Measurements from ENCODE around the gene RAPGEF6.

The RAPGEF6 gene

DNA sequence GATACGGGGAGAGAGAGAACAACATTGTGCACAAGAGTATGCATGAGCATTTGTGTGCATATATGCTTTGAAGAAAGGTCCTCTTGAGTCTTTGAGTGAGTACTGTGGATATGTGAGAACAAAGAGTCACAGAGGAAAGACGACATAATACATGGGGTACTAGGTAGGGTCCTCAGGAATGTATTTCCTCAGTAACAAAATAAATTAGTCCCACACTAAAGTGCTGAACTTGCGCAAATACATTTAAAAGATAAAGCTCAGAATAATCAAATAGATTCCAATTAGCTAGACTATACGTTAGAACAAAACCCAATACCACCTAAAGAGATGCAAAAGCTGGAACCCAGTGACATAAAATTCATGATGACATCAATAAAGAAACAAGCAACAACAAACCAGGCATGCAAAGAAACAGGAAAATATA is 70.8 kb downstream of the RAPGEF6 start:
- no peak for TF ChIP-seq ZFX (IDR thresholded peaks at IDR 0.05; ENCODE audit: borderline replicate concordance)
- TF ChIP-seq, protein P1, sequence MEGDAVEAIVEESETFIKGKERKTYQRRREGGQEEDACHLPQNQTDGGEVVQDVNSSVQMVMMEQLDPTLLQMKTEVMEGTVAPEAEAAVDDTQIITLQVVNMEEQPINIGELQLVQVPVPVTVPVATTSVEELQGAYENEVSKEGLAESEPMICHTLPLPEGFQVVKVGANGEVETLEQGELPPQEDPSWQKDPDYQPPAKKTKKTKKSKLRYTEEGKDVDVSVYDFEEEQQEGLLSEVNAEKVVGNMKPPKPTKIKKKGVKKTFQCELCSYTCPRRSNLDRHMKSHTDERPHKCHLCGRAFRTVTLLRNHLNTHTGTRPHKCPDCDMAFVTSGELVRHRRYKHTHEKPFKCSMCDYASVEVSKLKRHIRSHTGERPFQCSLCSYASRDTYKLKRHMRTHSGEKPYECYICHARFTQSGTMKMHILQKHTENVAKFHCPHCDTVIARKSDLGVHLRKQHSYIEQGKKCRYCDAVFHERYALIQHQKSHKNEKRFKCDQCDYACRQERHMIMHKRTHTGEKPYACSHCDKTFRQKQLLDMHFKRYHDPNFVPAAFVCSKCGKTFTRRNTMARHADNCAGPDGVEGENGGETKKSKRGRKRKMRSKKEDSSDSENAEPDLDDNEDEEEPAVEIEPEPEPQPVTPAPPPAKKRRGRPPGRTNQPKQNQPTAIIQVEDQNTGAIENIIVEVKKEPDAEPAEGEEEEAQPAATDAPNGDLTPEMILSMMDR (IDR thresholded peaks at IDR 0.05), result no peak

DNA sequence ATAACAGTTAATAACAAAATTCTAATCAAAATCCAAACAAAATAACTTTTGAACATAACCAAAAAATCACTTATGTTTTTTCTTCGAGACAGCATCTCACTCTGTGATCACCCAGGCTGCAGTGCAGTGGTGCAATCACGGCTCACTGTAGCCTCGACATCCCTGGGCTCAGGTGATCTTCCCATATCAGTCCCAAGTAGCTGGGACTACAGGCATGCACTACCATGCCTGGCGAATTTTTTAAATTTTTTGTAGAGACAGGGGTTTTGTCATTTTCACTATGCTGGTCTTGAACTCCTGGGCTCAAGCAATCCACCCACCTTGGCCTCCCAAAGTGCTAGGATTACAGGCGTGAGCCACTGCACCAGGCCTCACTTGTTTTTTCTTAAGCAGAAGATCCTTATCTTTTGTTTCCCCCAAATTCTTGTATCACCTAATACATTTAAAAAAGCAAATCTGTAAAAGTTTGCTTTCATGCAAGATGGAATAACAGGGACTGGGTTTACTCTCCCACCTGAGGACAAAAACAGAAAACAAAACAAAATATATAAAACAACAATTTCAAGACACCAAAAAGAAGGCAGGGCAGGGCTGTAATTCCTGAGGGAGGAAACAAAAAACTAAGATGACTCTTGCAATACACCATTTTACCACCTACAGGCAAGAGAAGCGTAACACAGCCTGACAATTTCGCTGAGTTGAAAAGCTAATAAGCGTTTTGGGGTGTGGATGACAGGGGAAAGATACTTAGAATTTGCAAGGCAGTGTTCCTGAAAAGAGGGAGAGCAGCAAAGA is 71.4 kb downstream of the RAPGEF6 start:
- H3K27ac ChIP-seq, result no peak overlapping the region
- no peak for TF ChIP-seq ZFX (IDR thresholded peaks at IDR 0.05; ENCODE audit: borderline replicate concordance)
- TF ChIP-seq, protein P1 (IDR thresholded peaks at IDR 0.05), result no peak

More for the DNA sequence above, 70.8 kb downstream of the RAPGEF6 start:
- H3K27ac ChIP-seq, result no peak overlapping the region

DNA sequence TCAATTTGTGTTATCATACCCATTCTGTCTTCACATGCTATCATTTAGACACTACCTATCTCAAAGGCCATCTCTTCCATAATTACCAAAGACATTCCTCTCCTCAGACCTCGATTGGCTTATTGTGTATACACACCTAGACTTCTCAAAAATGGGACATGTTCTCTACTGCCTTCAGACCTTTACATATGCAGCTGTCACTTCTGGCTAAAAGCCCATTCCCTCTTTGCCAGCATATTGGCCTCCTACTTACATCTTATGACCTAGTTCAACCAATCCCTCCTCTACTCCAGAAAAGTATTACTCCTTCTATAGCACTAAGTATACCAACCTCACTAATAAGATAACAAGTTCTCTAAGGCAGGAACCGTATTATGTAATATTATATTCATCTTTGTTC is 84.4 kb downstream of the RAPGEF6 start:
- H3K27ac ChIP-seq, result no peak overlapping the region
- TF ChIP-seq, protein P1 (IDR thresholded peaks at IDR 0.05), result no peak
- TF ChIP-seq ZFX (IDR thresholded peaks at IDR 0.05; ENCODE audit: borderline replicate concordance), result no peak

DNA sequence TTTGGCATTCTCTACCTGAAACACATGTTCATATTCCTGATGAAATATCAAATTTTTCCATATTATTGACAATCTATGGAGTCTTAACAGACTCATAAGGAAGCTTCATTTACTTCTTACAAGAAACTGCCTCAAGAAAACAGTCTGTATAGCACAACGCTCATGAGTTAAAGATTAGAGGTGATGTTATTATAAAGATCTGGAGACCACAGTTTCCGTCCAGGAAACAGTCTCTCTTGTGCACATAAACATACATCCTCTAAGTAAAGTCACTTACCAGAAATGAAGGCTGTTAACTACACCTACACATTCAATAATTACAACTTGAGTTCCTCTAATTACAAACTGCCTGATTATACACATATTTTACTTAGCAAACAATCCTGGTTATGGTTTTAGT is 86.9 kb downstream of the RAPGEF6 start:
- TF ChIP-seq ZFX (IDR thresholded peaks at IDR 0.05; ENCODE audit: borderline replicate concordance), result no peak
- TF ChIP-seq, protein P1 (IDR thresholded peaks at IDR 0.05), result no peak
- H3K27ac ChIP-seq, result no peak overlapping the region

DNA sequence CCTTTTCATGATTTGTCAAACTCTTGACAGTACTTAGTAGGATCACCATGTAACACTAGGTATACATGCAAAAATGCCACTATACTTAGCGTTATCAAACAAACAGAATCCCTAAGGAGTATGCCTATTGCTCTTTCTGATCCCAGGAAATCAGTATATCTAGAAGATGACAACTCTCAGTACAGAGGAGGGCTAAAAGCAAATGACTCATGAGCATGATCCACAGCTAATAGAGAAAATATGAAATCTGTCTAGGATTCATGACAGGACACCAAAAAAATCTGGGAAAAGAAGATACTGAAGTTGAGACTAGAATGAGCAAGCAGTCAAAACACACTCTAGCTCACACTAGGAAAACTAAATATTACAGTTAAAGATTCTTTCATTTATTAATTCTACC is 89.2 kb downstream of the RAPGEF6 start:
- TF ChIP-seq ZFX (IDR thresholded peaks at IDR 0.05; ENCODE audit: borderline replicate concordance), result no peak
- TF ChIP-seq, protein P1 (IDR thresholded peaks at IDR 0.05), result no peak
- H3K27ac ChIP-seq, result no peak overlapping the region

DNA sequence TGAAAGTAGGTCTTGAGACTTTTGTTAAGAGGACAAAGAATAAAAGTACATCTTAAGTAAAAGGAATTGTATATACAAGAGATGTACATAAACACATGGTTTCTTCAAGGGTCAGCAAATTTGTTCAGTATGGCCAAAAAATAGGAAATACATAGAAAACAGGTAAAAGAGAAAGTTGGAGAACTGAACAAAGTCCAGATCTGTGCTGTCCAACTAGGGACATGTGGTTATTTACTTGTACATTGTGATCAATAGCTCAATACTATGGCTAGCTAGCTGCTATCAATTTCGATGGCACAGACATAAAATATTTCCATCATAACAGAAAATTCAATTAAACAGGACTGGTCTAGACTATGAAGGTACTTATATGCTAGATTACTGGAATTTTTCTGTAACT is 92.3 kb downstream of the RAPGEF6 start:
- no peak overlapping the region for H3K27ac ChIP-seq
- no peak for TF ChIP-seq ZFX (IDR thresholded peaks at IDR 0.05; ENCODE audit: borderline replicate concordance)
- TF ChIP-seq, protein P1 (IDR thresholded peaks at IDR 0.05), result no peak

DNA sequence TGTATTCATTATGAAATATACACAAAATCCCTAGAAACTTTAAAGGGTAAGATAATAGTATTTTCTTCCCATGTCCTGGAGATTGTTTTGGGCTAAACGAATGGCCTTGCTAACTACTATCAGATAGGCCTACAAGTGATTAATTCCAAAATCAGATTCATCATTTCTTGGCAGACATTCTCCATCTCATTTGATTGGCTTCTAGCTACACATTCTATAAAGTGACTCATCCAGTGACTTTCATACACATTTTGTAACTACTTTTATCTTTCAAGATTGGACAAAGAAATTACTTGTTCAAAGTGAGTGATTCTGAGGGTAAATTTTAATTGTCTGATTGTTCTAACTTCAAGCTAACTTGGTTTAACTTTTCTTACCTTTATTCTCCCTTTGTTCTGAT is 93.3 kb downstream of the RAPGEF6 start:
- H3K27ac ChIP-seq, result no peak overlapping the region
- TF ChIP-seq ZFX (IDR thresholded peaks at IDR 0.05; ENCODE audit: borderline replicate concordance), result no peak
- TF ChIP-seq, protein P1 (IDR thresholded peaks at IDR 0.05), result no peak
